ENCODE data around the gene PLAU.

Gene PLAU

GRCh38 chr10:73946253-73947145 lies 35.6 kb downstream of the PLAU start:
- TF ChIP-seq, protein P1, sequence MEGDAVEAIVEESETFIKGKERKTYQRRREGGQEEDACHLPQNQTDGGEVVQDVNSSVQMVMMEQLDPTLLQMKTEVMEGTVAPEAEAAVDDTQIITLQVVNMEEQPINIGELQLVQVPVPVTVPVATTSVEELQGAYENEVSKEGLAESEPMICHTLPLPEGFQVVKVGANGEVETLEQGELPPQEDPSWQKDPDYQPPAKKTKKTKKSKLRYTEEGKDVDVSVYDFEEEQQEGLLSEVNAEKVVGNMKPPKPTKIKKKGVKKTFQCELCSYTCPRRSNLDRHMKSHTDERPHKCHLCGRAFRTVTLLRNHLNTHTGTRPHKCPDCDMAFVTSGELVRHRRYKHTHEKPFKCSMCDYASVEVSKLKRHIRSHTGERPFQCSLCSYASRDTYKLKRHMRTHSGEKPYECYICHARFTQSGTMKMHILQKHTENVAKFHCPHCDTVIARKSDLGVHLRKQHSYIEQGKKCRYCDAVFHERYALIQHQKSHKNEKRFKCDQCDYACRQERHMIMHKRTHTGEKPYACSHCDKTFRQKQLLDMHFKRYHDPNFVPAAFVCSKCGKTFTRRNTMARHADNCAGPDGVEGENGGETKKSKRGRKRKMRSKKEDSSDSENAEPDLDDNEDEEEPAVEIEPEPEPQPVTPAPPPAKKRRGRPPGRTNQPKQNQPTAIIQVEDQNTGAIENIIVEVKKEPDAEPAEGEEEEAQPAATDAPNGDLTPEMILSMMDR (IDR thresholded peaks at IDR 0.05; ENCODE audit: low read length, missing control alignments): no peak
- H3K4me3 ChIP-seq (replicated peaks; ENCODE audit: low read depth, low read length): no peak overlapping the region
- no peak for DNase-seq (ENCODE audit: low read depth)

GRCh38 chr10:73948947-73949633 lies 38.2 kb downstream of the PLAU start:
- no peak overlapping the region for H3K4me3 ChIP-seq (replicated peaks; ENCODE audit: low read depth, low read length)
- DNase-seq (ENCODE audit: low read depth): no peak
- TF ChIP-seq, protein P1 (IDR thresholded peaks at IDR 0.05; ENCODE audit: low read length, missing control alignments): no peak

DNA sequence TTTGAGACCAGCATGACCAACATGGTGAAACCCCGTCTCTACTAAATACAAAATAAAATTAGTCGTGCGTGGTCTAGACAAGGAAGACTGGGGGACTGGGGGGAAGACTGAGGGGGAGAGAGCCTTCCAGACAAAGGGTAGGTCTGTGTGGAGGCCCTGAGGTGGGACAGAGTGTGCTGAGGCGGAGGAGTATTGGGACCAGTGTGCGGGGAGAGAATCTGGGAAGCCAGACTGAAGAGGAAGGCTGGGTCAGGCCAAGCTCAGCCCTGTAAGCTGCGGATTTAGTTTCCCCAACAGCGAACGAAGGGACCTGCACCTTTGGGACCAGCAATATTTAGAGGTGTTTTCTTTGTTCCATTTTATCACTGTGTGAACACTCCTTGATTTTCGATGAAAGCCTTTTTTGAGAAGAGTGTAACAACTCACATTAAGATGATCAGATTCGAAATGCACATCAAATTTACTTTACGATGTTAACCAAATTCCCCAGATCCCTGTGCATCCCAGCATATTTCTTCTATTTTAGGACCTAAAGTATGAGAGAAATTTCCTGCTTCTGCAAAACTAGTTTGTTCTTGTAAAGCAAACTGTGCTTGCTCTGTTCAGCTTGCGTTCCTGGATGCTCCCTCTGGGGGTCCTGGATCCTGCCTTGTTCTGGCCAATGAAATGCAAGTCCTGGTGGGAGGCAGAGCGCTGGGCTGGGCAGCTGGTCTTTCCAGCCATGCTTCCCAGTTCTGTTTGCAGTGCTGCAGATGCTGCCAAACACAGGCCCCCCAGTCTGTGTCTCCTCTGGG lies 39.4 kb downstream of the PLAU start:
- DNase-seq (ENCODE audit: low read depth): no peak
- TF ChIP-seq, protein P1 (IDR thresholded peaks at IDR 0.05; ENCODE audit: low read length, missing control alignments): no peak
- H3K4me3 ChIP-seq (replicated peaks; ENCODE audit: low read depth, low read length): no peak overlapping the region

DNA sequence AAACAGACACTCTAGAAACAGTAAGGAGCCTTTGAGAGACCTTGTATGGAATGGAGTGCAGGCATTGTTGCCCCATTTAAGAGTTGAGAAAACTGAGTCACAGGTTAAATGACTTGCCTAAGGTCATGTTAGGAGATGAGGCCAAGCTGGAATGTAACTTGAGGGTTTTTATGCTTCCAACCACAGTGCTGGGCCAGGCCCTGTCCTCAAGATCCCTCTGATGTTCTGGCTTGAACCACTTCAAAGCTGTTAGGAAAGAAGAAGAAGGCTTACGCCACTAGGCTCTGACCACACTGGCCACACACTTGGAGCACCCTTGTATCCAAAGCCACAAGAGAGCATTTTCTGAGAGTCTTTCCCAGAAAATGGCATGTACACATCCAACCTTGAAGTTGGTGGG lies 42.7 kb downstream of the PLAU start:
- DNase-seq (ENCODE audit: low read depth): peak; percentile 47
- TF ChIP-seq, protein P1 (IDR thresholded peaks at IDR 0.05; ENCODE audit: low read length, missing control alignments): no peak
- no peak overlapping the region for H3K4me3 ChIP-seq (replicated peaks; ENCODE audit: low read depth, low read length)

GRCh38 chr10:73954737-73955136 lies 43.8 kb downstream of the PLAU start:
- H3K4me3 ChIP-seq (replicated peaks; ENCODE audit: low read depth, low read length): no peak overlapping the region
- TF ChIP-seq, protein P1 (IDR thresholded peaks at IDR 0.05; ENCODE audit: low read length, missing control alignments): no peak
- no peak for DNase-seq (ENCODE audit: low read depth)

DNA sequence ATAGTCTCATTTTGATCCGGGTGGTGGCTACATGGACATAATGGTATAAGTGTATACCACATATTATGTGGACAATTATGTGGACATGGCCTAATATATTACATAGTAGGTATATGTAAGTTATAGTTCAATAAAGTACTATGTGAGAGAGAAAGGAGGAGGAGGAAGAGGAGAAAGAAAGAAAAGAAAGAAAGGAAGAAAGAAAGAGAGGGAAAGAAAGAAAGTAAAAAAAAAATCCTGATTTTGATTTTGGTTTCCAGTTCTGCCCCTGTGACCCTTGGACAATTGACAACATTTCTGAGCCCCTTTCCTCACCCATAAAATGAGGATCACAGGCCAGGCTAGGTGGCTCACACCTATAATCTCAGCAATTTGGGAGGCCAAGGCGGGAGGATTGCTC lies 44.8 kb downstream of the PLAU start:
- no peak overlapping the region for H3K4me3 ChIP-seq (replicated peaks; ENCODE audit: low read depth, low read length)
- TF ChIP-seq, protein P1 (IDR thresholded peaks at IDR 0.05; ENCODE audit: low read length, missing control alignments): no peak
- DNase-seq (ENCODE audit: low read depth): no peak

Measured in fibroblast of pulmonary artery (primary cell).